Small intestine (tissue), 7 donors: ENCODE data around the gene TUSC2. TPM values are rescaled to one million over a fixed set of nuclear protein-coding genes. Genes with fewer than 3 reads are reported as not detected.
A peak's percentile ranks its signal among the peaks of the same experiment; 100 is the strongest.

Experiments used
- DNase-seq, 2 donors: peaks; one replicate each; pipeline versions ENCODE4 v3.0.0 to v3.0.0-alpha.2; 2013
- FAIRE-seq: peaks from 2 replicates; lab custom pipeline; 2012; peaks lifted over from hg19 to GRCh38; lab: Jason Lieb, UNC
- H3K27ac ChIP-seq, 3 donors: one replicate each; pipeline ENCODE4 v1.5.1; 2013; ENCODE audit warnings: low read length in 2 of 3, mild to moderate bottlenecking in 2 of 3, control low read depth in 1 of 3, inconsistent platforms in 1 of 3, low read depth in 1 of 3, moderate library complexity in 1 of 3
- H3K27me3 ChIP-seq, 3 donors: one replicate each; pipeline ENCODE4 v1.6.1; 2013; ENCODE audit warnings: low read length in 3 of 3, inconsistent platforms in 1 of 3; ENCODE audit not compliant: control insufficient read depth in 3 of 3, insufficient read depth in 3 of 3
- H3K36me3 ChIP-seq, 3 donors: one replicate each; pipeline ENCODE4 v1.6.1; 2013; ENCODE audit warnings: low read length in 3 of 3, inconsistent platforms in 1 of 3, low read depth in 1 of 3, mild to moderate bottlenecking in 1 of 3, moderate library complexity in 1 of 3; ENCODE audit not compliant: control insufficient read depth in 3 of 3, insufficient read depth in 2 of 3
- H3K4me1 ChIP-seq, 3 donors: one replicate each; pipeline ENCODE4 v1.6.1; 2013; ENCODE audit warnings: low read length in 2 of 3, inconsistent platforms in 1 of 3, low read depth in 1 of 3, mild to moderate bottlenecking in 1 of 3, moderate library complexity in 1 of 3; ENCODE audit not compliant: control insufficient read depth in 3 of 3, insufficient read depth in 2 of 3
- H3K4me3 ChIP-seq, 3 donors: one replicate each; pipeline ENCODE4 v1.5.1; 2013; ENCODE audit warnings: low read length in 3 of 3, control low read depth in 1 of 3, inconsistent platforms in 1 of 3, low read depth in 1 of 3, mild to moderate bottlenecking in 1 of 3, moderate library complexity in 1 of 3
- H3K9me3 ChIP-seq, 2 donors: one replicate each; pipeline ENCODE4 v1.6.1; 2013; ENCODE audit warnings: low read depth in 1 of 2, low read length in 1 of 2; ENCODE audit not compliant: control insufficient read depth in 2 of 2, insufficient read depth in 1 of 2
- WGBS, 3 donors: extraction: QIAGEN DNeasy Blood & Tissue Kit; methylation state at CpG; one replicate each; pipeline ENCODE4 v1.1.7; 2013; 5-methylcytosine and 5-hydroxymethylcytosine counted together
- polyA plus RNA-seq, 4 donors: library from polyadenylated mRNA; stranded (reverse) in 3 of 4; unstranded in 1 of 4; fragments of 200-250 nt in 3 of 4; fragments of 120-200 nt in 1 of 4; gene quantifications; one replicate each; pipeline versions ENCODE4 v1.2.1 to v1.2.3, GENCODE V29; 2013
- donor health status: healthy with polysubstance abuse.
- donor health status: control.
- donor health status: control.
- donor health status: Bipolar disorder and iron deficiency.
- donor health status: healthy.

The TUSC2 gene
- polyA plus RNA-seq, 4 donors: 26.8 to 46.2 (median 30.6) TPM

- no peak overlapping the region for H3K27ac ChIP-seq
- FAIRE-seq: no peak
- DNase-seq: no peak
- no peak overlapping the region for H3K4me3 ChIP-seq
- H3K9me3 ChIP-seq: no peaks in the 10 kb centered on the region
- 87 to 92% (median 89%) methylated on average over 8 of the region's 8 CpGs for WGBS, 3 donors
- peaks cover 0 to 24% (median 0%) of the 10 kb centered on the region in 3 donors for H3K36me3 ChIP-seq
- no peaks in the 10 kb centered on the region for H3K27me3 ChIP-seq
- peaks cover 5 to 43% (median 9%) of the 10 kb centered on the region in 3 donors for H3K4me1 ChIP-seq
Measured at GRCh38 chr3:50295553-50296431, 32.2 kb downstream of the TUSC2 start.

DNA sequence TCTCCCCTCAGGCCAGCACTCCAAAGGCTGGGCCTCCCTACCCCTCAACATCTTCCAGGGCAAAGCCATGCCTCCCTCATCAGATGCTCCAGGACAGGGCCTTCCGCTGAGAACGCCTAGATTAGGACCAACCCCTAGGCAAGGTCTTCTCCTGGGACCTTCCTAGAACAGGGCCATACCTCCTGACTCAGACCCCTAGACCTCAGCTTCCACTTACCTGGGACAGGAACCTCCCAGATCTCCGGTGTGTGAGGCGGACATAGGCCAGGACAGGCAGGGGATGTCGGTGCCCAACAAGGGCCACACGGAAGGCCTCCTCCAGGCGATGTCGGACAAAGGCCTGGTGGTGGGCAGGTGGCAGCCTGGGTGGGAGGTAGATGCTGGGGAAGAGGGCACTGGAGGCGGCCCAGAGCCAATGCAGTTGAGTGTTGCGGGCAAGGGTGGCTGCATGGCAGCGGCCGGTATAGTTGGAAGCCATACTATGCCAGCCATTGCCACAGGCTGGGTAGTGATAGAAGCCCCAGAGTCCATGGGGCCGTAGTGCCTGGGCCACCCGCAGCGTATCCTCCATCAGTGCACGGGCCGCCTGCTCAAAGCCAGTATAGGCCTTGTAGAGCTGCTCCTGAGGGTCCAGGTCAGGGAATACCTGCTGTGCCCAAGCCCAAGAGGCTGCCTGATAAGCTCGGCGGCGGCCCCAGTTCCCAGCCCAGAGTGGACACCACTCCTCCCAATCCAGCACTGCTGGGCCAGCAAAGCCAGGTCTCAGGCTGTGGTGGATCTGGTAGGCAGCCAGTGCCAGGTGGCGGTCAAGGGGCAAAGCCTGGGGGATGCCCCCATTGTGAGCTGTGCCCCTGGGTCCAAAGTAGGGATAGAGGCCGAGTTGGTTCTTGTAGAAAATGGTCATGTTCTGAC lies 33.3 kb downstream of the TUSC2 start:
- H3K4me1 ChIP-seq: peaks cover 0 to 38% (median 5%) of the 10 kb centered on the region in 3 donors
- no peaks in the 10 kb centered on the region for H3K9me3 ChIP-seq
- H3K27ac ChIP-seq: no peak overlapping the region
- no peak overlapping the region for H3K4me3 ChIP-seq
- peaks cover 0 to 34% (median 0%) of the 10 kb centered on the region in 3 donors for H3K36me3 ChIP-seq
- H3K27me3 ChIP-seq: no peaks in the 10 kb centered on the region
- DNase-seq (no peak), FAIRE-seq (no peak)
- 92 to 94% (median 92%) methylated on average over 22 of the region's 22 CpGs for WGBS, 3 donors

DNA sequence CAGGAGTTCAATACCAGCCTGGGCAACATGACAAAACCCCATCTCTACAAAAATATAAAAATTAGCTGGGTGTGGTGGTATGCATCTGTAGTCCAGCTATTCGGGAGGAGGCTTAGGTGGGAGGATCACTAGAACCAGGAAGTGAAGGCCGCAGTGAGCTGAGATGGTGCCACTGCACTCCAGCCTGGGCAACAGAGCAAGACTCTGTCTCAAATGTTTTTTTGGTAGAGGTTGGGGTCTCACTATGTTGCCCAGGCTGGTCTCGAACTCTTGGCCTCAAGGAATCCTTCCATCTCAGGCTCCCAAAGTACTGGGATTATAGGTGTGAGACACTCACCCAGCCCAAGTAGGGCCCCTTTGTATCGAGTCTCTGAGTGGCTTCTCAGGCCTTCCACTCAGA lies 33.9 kb downstream of the TUSC2 start:
- no peak for DNase-seq
- H3K4me3 ChIP-seq: no peak overlapping the region
- no peaks in the 10 kb centered on the region for H3K9me3 ChIP-seq
- peaks cover 0 to 41% (median 0%) of the 10 kb centered on the region in 3 donors for H3K36me3 ChIP-seq
- 84 to 91% (median 88%) methylated on average over 4 of the region's 4 CpGs for WGBS, 3 donors
- no peak overlapping the region for H3K27ac ChIP-seq
- H3K27me3 ChIP-seq: no peaks in the 10 kb centered on the region
- no peak for FAIRE-seq
- H3K4me1 ChIP-seq: peaks cover 0 to 37% (median 5%) of the 10 kb centered on the region in 3 donors

GRCh38 chr3:50293079-50293801 lies 34.8 kb downstream of the TUSC2 start:
- DNase-seq: no peak
- no peak for FAIRE-seq
- H3K4me1 ChIP-seq: peaks cover 0 to 29% (median 0%) of the 10 kb centered on the region in 3 donors
- 77 to 82% (median 81%) methylated on average over 12 of the region's 12 CpGs for WGBS, 3 donors
- no peaks in the 10 kb centered on the region for H3K9me3 ChIP-seq
- H3K4me3 ChIP-seq: no peak overlapping the region
- H3K27ac ChIP-seq: peak overlapping the region in 2 of 3 donors; percentile 71
- no peaks in the 10 kb centered on the region for H3K27me3 ChIP-seq
- H3K36me3 ChIP-seq: peaks cover 0 to 50% (median 0%) of the 10 kb centered on the region in 3 donors

GRCh38 chr3:50292159-50293078 lies 35.6 kb downstream of the TUSC2 start, which contains the start of gene IFRD2:
Gene IFRD2 (minus strand): TSS chr3:50292429. CDS start chr3:50292274, 155 bp downstream.
- Histone ChIP-seq H3K27me3 (no peaks in the 10 kb centered on the region), H3K27ac (peak within 1 kb of the TSS; percentile 65 to 93 (median 83)), H3K4me3 (peak within 1 kb of the TSS; percentile 68 to 89 (median 83)), H3K36me3 (peaks cover under 1 to 54% (median 6%) of the 10 kb centered on the region in 3 donors), H3K9me3 (no peaks in the 10 kb centered on the region), H3K4me1 (peaks cover 0 to 24% (median 0%) of the 10 kb centered on the region in 3 donors)
- 0 to 1% (median 1%) methylated on average over 60 to 67 of the region's 67 CpGs for WGBS, 3 donors
- FAIRE-seq (no peak), DNase-seq (peak; percentile 98 to 99)

DNA sequence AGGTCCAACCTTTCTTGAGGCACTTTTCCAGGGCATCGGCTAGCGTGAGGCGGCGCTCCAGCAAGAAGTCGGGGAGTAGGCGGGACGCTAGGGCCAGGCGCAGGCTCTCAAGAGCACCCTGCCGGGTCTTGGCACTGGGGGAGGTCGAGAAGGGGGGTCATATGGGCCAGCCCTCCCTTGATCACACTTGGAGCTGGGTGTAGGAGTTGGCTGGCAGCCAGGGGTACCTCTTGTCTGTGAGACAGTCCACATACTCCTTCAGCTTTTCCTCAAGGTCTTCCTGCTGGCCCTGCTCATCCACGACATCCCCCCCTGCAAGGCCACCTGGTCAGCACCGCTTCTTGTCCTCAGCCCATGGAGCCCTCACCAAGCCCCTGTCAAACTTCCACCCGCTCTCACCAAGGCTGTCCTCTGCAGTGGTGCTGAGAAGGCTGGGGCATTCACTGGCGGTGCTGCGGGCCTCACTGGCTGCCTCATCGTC lies 37.8 kb downstream of the TUSC2 start:
- DNase-seq: no peak
- 80 to 91% (median 86%) methylated on average over 16 of the region's 16 CpGs for WGBS, 3 donors
- H3K27ac ChIP-seq: peak overlapping the region in 2 of 3 donors; percentile 6 to 50
- H3K27me3 ChIP-seq: no peaks in the 10 kb centered on the region
- H3K4me3 ChIP-seq: no peak overlapping the region
- no peak for FAIRE-seq
- peaks cover 0 to 24% (median 0%) of the 10 kb centered on the region in 3 donors for H3K4me1 ChIP-seq
- H3K36me3 ChIP-seq: peaks cover 3 to 51% (median 8%) of the 10 kb centered on the region in 3 donors
- no peaks in the 10 kb centered on the region for H3K9me3 ChIP-seq

GRCh38 chr3:50289130-50289529 lies 38.9 kb downstream of the TUSC2 start:
- no peak overlapping the region for H3K4me3 ChIP-seq
- DNase-seq: no peak
- WGBS, 3 donors: 86 to 95% (median 95%) methylated on average over 6 of the region's 6 CpGs
- H3K36me3 ChIP-seq: peaks cover 3 to 51% (median 8%) of the 10 kb centered on the region in 3 donors
- H3K27ac ChIP-seq: no peak overlapping the region
- H3K27me3 ChIP-seq: no peaks in the 10 kb centered on the region
- no peak for FAIRE-seq
- peaks cover 0 to 24% (median 0%) of the 10 kb centered on the region in 3 donors for H3K4me1 ChIP-seq
- H3K9me3 ChIP-seq: no peaks in the 10 kb centered on the region
